PC-3 (cell line): ENCODE measurements around the gene APOD. TPM values are rescaled to one million over a fixed set of nuclear protein-coding genes. Genes with fewer than 3 reads are reported as not detected.

Experiments
- ATAC-seq: fragments of 200-7000 bp; cut with Tn5 transposase; 2 replicates; pipeline ENCODE4 v1.9.1; 2020; ENCODE audit warnings: mild to moderate bottlenecking, moderate library complexity
- BruUV-seq: library from RNA; stranded (reverse); fragments of 400-500 nt; replicated peaks from 2 replicates; lab custom pipeline; 2021; lab: Mats Ljungman, UMichigan
- CTCF ChIA-PET: fragments of 300-600 bp; sonication (Branson Sonifier 250); formaldehyde crosslinking; loops from one replicate; lab custom pipeline; 2022; ENCODE audit warnings: antibody characterized with exemption; lab: Charles Lee
- POLR2A ChIA-PET: fragments of 300-600 bp; sonication (Branson Sonifier 250); formaldehyde crosslinking; loops from one replicate; lab custom pipeline; 2022; ENCODE audit warnings: antibody characterized with exemption; ENCODE audit not compliant: unreplicated experiment; lab: Charles Lee
- DNase-seq: peaks from one replicate; pipeline ENCODE4 v3.0.0-alpha.2; 2015
- H2AFZ ChIP-seq: fragments of 300-600 bp; sonication (generic); 2 replicates; pipeline ENCODE4 v1.6.0; 2016; ENCODE audit warnings: antibody characterized with exemption, low read length
- H3F3A ChIP-seq: fragments of 300-600 bp; sonication (generic); one replicate; pipeline ENCODE4 v1.6.0; 2017; ENCODE audit warnings: antibody characterized with exemption, low read length, control low read depth, mild to moderate bottlenecking; ENCODE audit not compliant: unreplicated experiment
- H3K27ac ChIP-seq: fragments of 300-600 bp; sonication (generic); 2 replicates; pipeline ENCODE4 v1.5.1; 2016; ENCODE audit warnings: mild to moderate bottlenecking, low read length
- H3K27me3 ChIP-seq: fragments of 300-600 bp; sonication (generic); 2 replicates; pipeline ENCODE4 v1.6.1; 2016; ENCODE audit warnings: low read length, mixed read lengths
- H3K36me3 ChIP-seq: fragments of 300-600 bp; sonication (generic); 2 replicates; pipeline ENCODE4 v1.6.1; 2016; ENCODE audit warnings: low read depth, mixed run types, low read length, mixed read lengths
- H3K4me1 ChIP-seq: fragments of 300-600 bp; sonication (generic); 2 replicates; pipeline ENCODE4 v1.5.1; 2016; ENCODE audit warnings: low read length; ENCODE audit not compliant: insufficient read depth
- H3K4me2 ChIP-seq: fragments of 300-600 bp; sonication (generic); 2 replicates; pipeline ENCODE4 v1.6.0; 2016; ENCODE audit warnings: low read length
- H3K4me3 ChIP-seq: fragments of 300-600 bp; sonication (generic); 2 replicates; pipeline ENCODE4 v1.5.1; 2016; ENCODE audit warnings: mild to moderate bottlenecking, low read length, mixed read lengths
- H3K79me2 ChIP-seq: fragments of 300-600 bp; sonication (generic); 2 replicates; pipeline ENCODE4 v1.6.1; 2017; ENCODE audit warnings: low read length, mixed read lengths
- H3K9ac ChIP-seq: fragments of 300-600 bp; sonication (generic); 2 replicates; pipeline ENCODE4 v1.6.0; 2016; ENCODE audit warnings: mild to moderate bottlenecking, low read length
- H3K9me2 ChIP-seq: fragments of 300-600 bp; sonication (generic); replicated peaks from 2 replicates; pipeline ENCODE4 v1.6.1; 2016; ENCODE audit warnings: mixed run types, low read length, mixed read lengths
- H3K9me3 ChIP-seq: fragments of 300-600 bp; sonication (generic); 2 replicates; pipeline ENCODE4 v1.6.1; 2016; ENCODE audit warnings: low read length, mixed read lengths
- H4K20me1 ChIP-seq: fragments of 300-600 bp; sonication (generic); 2 replicates; pipeline ENCODE4 v1.6.1; 2016; ENCODE audit warnings: low read length, mixed read lengths
- EZH2 ChIP-seq: fragments of 300-600 bp; sonication (generic); IDR thresholded peaks from one replicate; pipeline ENCODE4 v1.6.1; 2017; ENCODE audit warnings: antibody characterized with exemption, mild to moderate bottlenecking, low read length; ENCODE audit not compliant: unreplicated experiment
- EZH2phosphoT487 ChIP-seq: fragments of 300-600 bp; sonication (generic); IDR thresholded peaks from 2 replicates; pipeline ENCODE4 v1.6.1; 2018; ENCODE audit warnings: mild to moderate bottlenecking, antibody characterized with exemption, low read length, borderline replicate concordance
- intact Hi-C: fragments of 100-400 bp; cut with micrococcal nuclease; formaldehyde crosslinking; loops from 2 replicates; pipeline ENCODE4 v1.9.0; 2023
- total RNA-seq: library from RNA; depleted of rRNA; stranded (reverse); fragments of >200 nt; gene quantifications from 2 replicates; pipeline ENCODE4 v1.2.3, GENCODE V29; 2014
- TF ChIP-seq, protein P1 (sequence below): fragments of 300-600 bp; sonication (generic); conservative IDR thresholded peaks from 2 replicates; pipeline ENCODE4 v1.5.1; 2017; ENCODE audit warnings: antibody characterized with exemption, low read depth, mild to moderate bottlenecking, low read length

APOD gene
- total RNA-seq, 1 experiment from 2014 or later = not detected

DNA sequence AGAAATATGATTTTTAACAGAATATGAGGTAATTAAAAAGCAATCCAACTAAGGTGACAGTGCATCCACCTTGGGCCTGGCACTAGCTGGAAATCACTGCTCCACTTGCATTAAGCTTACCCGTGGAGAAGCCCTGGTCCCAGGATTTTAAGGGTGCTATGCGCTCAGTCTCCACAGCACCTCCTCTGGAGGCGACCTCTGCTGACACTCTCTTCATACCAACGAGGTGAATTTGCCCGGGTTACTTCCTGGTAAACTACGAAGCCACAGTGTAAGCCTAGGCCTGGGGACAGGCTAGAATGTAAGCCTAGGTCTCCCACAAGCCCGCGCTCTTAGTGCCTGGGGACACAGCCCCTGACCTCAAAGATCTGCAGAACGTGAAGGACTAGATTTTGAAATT, 793 bp downstream of the APOD start:
- Histone ChIP-seq H3K27me3 (no peaks in the 10 kb centered on the region), H3K4me2 (no peak overlapping the region), H3K9me3 (no peaks in the 10 kb centered on the region), H3K9me2 (no peaks in the 10 kb centered on the region), H3F3A (no peaks in the 10 kb centered on the region), H3K36me3 (no peaks in the 10 kb centered on the region), H3K9ac (no peak overlapping the region), H3K27ac (no peak overlapping the region), H3K4me1 (peaks cover 11% of the 10 kb centered on the region; the same call in 1 of the 2 replicates), H3K79me2 (no peaks in the 10 kb centered on the region), H4K20me1 (no peaks in the 10 kb centered on the region), H3K4me3 (no peak overlapping the region), H2AFZ (no peak overlapping the region)
- ChIA-PET POLR2A (no interaction called here), CTCF (no interaction called here)
- DNase-seq (no peak), ATAC-seq (no peak)
- intact Hi-C loops = no loop called here
- BruUV-seq = no TSS peak
- TF ChIP-seq EZH2phosphoT487 = no peak
- TF ChIP-seq EZH2 = no peak
- TF ChIP-seq, protein P1, sequence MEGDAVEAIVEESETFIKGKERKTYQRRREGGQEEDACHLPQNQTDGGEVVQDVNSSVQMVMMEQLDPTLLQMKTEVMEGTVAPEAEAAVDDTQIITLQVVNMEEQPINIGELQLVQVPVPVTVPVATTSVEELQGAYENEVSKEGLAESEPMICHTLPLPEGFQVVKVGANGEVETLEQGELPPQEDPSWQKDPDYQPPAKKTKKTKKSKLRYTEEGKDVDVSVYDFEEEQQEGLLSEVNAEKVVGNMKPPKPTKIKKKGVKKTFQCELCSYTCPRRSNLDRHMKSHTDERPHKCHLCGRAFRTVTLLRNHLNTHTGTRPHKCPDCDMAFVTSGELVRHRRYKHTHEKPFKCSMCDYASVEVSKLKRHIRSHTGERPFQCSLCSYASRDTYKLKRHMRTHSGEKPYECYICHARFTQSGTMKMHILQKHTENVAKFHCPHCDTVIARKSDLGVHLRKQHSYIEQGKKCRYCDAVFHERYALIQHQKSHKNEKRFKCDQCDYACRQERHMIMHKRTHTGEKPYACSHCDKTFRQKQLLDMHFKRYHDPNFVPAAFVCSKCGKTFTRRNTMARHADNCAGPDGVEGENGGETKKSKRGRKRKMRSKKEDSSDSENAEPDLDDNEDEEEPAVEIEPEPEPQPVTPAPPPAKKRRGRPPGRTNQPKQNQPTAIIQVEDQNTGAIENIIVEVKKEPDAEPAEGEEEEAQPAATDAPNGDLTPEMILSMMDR = no peak

DNA sequence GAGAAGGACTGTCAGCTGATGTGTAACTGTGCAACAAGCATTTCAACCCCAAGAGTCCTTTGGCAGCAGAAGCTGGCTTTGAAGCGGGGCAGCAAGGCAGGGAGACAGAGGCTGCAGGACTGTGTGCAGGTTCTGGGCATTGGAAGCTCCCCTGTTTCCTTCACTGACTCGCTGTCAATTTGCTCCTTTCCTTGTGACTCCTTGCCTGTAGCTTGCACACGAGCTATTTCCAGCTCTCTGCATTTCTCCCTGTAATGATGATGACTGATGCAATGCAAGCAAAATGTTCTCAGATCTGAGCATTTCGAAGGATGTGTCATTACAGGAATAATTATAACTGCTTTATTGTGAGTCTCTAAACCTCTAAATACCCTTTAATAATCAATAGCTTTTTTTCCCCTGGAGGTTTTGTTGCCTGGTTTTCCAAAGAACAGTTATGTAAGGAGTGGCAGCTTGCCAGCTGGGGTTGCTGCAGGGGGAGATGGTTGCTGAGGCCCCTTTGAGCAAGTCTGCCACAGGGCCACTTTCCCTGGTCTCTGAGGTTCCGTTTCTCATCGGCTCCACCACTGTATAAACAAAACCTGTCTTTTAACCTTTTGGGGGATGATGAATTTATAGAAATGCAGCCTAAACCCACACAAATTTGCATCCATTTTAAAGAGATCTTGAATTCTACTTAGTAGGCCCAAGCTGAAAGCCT, 2.8 kb downstream of the APOD start:
- intact Hi-C loops = no loop called here
- DNase-seq (no peak), ATAC-seq (peak; percentile 8; the same call in 1 of the 2 replicates)
- no peaks in the 10 kb centered on the region for H3K9me3 ChIP-seq
- no peaks in the 10 kb centered on the region for H3K36me3 ChIP-seq
- H3K4me3 ChIP-seq = no peak overlapping the region
- TF ChIP-seq, protein P1 = no peak
- TF ChIP-seq EZH2phosphoT487 (no peak), EZH2 (no peak)
- H3K9ac ChIP-seq = no peak overlapping the region
- ChIA-PET POLR2A (no interaction called here), CTCF (no interaction called here)
- no peaks in the 10 kb centered on the region for H3K27me3 ChIP-seq
- no peaks in the 10 kb centered on the region for H4K20me1 ChIP-seq
- H3K79me2 ChIP-seq = no peaks in the 10 kb centered on the region
- no peak overlapping the region for H3K4me2 ChIP-seq
- H3K9me2 ChIP-seq = no peaks in the 10 kb centered on the region
- H3K27ac ChIP-seq = no peak overlapping the region
- no TSS peak for BruUV-seq
- peaks cover 11% of the 10 kb centered on the region; the same call in 1 of the 2 replicates for H3K4me1 ChIP-seq
- no peak overlapping the region for H2AFZ ChIP-seq
- H3F3A ChIP-seq = no peaks in the 10 kb centered on the region

DNA sequence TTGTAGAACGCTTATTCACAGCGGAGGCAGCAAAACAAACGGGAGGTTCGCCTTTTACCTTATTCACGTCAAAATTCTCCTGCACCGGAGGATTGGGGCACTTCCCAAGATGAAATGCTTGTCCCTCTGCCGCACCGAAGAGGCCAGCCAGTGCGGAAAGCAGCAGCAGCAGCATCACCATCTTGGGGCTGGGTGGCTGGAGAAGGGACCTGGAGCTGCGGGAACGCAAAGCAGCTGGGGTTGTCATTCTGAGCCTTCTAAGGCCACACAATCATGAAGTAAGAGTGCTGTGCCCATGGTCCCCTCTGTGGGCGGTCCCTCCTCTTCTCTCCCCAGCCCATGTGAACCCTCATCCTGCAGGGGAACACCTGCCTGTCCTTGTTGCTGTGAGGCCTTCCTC, 4.5 kb downstream of the APOD start:
- H3K27me3 ChIP-seq = no peaks in the 10 kb centered on the region
- no TSS peak for BruUV-seq

More for the DNA sequence above, 4.5 kb downstream of the APOD start:
- peaks cover 10% of the 10 kb centered on the region; the same call in 1 of the 2 replicates for H3K4me1 ChIP-seq
- no peak overlapping the region for H2AFZ ChIP-seq
- no peaks in the 10 kb centered on the region for H3K9me3 ChIP-seq
- no peak for ATAC-seq
- H3K4me3 ChIP-seq = no peak overlapping the region
- intact Hi-C loops = no loop called here
- no peak overlapping the region for H3K9ac ChIP-seq
- POLR2A ChIA-PET = no interaction called here
- H3F3A ChIP-seq = no peaks in the 10 kb centered on the region
- no peaks in the 10 kb centered on the region for H3K36me3 ChIP-seq
- no peaks in the 10 kb centered on the region for H3K79me2 ChIP-seq
- no peak overlapping the region for H3K4me2 ChIP-seq
- H3K9me2 ChIP-seq = no peaks in the 10 kb centered on the region
- CTCF ChIA-PET = no interaction called here
- no peak overlapping the region for H3K27ac ChIP-seq
- DNase-seq = no peak
- no peaks in the 10 kb centered on the region for H4K20me1 ChIP-seq
- no peak for TF ChIP-seq EZH2phosphoT487
- no peak for TF ChIP-seq EZH2
- TF ChIP-seq, protein P1 = no peak
